CD4-positive, alpha-beta T cell treated with Interleukin-15 for 1 hour (primary cell): ENCODE results near the gene ZEB2.
"Not testable (repeated sequence)": the region's sequence is repeated elsewhere in the genome, so short reads cannot be mapped to it uniquely, and the experiment has no call there.

Source experiments
- DNase-seq: peaks from one replicate; pipeline ENCODE4 v3.0.0-alpha.2; 2020

The ZEB2 gene

DNA sequence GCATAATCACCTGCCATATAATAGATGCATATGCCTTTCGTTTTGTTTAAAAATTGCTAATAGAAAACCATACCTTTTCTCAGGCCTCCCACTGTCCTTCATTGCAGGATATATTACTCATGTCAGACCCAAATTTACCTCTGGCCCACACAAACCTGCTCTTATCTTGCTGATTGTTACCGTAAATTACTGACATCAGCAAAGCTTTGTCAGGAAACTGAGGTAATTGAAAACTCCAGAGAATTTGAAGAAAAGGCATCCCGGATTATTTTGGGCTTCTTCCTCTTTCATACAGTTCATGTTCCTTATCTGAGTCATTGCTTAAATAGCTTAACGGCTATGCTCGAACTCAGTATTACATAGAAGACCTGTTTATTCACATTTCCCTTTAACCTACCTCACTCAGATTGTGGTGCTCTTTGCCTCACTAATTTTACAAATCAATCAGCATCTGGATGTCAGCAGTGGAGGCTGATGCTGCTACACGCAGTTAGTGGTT is 145.7 kb downstream of the ZEB2 start:
- no peak for DNase-seq

DNA sequence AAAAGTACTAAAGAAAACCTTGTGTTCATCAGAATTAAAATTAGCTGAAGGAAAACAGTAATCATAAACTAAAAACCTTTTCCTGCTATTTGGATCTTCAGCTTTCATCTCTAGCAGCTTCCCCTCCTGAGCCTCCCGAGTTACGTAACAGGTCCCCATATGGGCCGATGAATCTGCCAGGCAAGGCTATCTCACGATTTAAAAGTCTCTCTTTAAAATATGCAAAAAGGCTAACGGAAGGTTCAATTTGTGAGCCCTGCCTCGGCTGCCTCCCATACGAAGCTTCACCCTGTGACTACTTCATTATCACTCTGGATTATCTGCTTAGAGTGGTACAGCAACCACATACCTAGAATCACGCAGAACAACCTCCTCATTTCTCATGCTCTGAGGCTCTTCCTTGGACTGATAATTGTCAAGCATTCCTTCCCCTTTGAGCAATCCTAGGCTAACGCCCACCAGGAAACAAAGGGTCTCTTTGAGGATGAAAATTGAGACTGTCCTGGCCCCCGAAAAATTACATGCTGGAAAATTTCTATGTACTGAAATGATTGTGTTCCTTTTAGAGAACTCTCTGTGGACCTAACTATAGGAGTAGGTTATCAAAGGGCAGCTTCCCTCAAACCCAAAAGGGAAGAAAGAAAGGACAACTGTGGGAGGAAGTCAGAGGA is 147.4 kb downstream of the ZEB2 start:
- no peak for DNase-seq

DNA sequence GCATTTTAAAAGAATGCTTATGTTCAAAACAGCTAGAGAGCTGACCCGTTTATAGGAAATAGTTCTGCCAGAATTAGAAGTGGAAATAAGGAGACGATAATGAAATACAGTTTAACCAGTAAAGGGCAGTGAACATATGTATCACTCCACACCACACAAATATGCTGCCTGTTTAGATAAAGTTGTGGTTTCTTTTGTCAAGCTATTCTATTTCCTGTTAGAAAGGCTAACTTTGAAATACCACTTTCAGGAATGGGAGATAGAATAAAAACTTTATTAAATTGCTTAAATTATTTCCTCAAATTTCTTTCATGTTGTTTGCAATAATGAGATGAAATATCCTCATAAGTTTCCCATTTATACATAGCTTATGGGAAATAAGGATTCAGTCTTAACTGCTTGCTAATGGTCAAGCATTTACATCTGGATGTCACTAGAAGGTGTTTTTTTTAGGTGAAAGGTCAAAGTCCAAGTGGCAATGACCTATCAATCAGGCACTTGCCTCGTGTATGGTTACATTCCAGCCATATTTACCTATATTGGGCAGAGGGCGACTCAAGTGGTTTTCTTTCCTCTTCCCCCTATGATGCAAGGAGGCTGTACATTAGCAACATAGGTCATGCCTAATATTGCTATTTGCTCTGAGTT is 148.9 kb downstream of the ZEB2 start:
- DNase-seq = no peak

DNA sequence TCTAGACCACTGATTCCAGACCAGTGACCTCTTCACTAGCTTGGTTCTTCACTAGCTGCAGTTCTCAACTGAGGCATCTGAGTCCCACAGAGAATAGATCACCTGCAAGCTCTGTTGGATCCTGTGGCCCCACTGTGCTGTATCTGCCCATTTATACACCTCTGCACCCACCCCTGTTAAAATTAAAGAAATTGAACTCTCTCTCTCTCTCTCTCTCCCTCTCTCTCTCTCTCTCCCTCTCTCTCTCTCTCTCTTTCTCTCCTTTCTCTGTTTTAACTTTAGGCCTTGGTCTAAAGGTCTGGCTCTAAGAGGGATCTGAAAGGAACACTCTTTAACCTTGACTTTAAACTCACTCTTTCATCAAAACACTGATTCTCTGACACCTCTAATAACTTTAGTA is 150.5 kb downstream of the ZEB2 start:
- DNase-seq = no peak

DNA sequence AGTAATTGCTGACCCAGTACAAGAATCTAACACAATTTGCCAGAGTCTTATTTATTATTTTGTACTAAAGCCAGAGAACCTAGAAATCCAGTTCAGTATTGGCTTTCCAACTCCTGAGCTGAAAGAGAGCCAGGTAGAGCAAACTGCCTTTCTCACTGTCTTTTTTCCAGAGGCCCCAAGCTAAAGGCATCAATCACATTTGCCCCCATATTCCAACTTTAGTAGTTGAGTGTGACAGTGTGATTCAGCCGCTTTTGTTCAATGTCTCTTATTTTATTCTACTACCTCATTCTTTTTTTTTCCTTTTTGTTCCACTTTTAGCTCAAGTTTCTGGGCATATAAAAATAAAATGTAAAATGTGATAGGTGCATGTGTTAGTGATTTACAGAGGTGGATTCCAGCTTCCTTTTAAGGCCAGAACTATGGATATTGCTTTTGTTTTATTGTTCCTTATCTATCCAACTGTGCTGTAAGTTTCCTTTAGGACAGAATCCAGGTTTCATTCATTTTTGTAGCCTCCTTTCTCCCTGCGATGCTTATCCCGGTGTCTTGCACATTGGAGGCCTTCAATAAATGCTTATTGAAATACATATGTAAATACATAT is 153.0 kb downstream of the ZEB2 start:
- no peak for DNase-seq

DNA sequence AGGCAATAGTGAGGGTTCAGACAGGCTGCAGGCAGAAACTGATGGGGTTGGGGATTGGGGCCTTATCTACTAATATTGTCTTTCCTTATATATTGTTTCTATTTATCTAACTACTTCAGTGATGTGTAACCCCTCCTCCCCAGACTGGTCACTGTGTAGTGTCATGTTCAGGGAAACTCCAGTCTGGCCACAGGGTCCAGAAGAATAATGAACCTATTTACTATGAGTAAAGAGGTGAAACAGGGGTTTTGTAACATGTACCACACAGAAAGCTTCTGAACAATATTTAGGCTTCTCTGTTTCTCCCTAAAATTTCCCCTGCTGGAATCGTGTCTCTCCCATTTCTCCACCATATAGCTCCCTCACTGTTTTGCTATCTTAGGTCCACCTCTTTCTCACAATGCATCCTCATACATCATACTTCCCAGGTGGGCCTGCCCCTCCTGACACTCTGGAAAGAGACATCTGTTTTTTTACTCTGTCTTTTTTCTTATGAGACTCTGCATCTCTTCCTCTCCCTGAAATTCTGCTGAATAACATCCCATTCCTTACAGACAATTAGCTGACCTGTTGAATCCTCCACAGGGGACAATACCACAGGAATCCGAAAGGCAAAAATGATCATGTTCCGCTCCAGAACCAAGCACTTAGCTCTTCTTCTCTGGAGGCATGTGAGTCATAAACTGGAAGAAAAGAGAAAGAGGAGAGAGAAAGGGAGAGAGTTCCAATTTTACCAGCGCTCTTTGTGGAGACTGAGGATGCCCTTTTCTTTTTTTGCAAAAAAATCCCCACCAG is 154.8 kb downstream of the ZEB2 start:
- DNase-seq = no peak

DNA sequence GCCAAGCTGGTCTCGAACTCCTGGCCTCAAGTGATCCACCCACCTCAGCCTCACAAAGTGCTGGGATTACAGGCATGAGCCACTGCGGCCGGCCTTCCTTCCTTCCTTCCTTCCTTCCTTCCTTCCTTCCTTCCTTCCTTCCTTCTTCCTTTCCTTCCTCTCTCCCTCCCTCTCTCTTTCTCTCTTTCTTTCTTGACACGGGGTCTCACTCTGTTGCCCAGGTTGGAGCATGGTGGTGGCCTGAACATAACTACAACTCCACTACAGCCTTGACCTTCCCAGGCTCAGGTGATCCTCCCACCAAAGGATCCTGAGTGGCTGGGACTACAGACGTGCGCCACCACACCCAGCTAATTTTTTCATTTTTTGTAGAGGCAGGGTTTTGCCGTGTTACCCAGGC is 155.7 kb downstream of the ZEB2 start:
- not testable (repeated sequence) for DNase-seq

DNA sequence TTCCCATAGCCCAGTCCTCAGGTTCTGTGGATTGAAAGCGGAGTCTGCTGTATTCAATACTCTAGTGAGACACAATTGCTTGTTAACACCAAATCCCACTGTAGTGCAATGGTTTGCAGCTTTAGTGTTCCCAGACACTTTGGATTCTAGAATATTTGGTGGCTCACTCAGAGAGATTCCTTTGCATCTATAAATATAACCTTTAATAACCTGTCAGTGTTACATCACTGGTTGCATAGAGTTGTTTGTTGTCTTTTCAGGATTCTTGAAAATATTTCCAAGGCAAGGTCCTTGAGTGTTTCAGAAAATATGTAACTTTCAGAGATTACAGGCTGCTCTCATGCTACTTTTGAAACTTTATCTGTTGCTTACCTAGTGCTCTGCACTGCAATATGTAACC is 157.5 kb downstream of the ZEB2 start:
- no peak for DNase-seq

DNA sequence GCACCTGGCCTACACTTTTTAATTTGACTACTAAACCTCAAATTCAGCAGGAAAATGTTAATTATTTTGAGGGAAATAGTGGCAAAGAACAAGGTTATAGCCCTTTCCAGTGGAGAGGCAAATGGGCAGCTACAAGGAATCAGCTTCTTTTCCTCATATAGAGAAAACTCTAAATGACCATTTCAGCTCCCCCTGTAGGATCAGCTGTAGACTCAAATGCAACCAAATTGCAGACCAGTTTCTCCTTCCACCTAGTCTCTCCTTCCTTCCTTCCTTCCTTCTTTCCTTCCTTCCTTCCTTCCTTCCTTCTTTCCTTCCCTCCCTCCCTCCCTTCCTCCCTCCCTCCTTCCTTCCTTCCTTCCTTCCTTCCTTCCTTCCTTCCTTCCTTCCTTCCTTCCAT is 158.2 kb downstream of the ZEB2 start:
- DNase-seq = no peak

DNA sequence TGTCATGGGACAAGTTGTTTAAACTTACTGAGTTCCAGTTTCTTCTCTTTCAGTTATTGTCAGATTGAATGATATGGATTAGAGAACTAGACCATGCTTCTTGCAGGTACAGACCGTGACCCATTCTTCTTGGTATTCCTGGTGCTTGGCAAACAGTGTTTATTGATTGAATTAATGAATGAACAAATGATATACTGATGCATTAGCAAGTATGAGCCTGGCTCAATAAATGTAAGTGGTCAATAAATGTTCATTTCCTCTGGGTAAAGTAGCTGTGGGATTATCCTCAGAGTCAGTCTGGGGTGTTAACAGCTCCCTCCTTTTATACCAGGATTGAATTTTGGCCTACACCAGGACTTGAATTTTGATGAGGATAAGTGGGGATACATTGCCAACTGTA is 160.2 kb downstream of the ZEB2 start:
- no peak for DNase-seq

DNA sequence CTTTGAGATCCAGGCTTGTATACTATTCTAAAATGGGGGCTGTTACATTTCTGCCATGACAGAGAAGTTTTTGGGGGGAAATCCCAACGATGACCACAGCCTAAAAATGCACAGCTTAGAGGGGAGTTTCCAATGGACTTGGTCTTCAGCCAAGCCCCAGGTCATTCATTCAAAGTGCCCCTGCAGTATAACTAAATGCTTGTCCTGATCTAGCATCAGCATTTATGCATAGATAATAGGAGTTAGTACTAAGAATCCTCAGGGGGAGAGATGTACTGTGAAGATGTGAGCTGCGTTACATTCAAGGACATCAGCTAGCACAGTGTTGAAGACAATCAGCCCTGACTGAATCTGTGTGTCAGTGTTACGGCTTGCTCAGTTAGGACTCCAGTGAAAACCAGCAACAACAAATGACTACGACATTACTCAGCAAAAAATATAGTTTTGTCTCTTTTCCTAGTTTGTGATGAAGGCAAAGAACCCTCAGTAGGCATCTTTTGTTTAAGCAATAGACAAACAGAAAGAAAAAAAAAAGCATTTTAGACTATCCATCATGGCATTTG is 160.9 kb downstream of the ZEB2 start:
- no peak for DNase-seq

DNA sequence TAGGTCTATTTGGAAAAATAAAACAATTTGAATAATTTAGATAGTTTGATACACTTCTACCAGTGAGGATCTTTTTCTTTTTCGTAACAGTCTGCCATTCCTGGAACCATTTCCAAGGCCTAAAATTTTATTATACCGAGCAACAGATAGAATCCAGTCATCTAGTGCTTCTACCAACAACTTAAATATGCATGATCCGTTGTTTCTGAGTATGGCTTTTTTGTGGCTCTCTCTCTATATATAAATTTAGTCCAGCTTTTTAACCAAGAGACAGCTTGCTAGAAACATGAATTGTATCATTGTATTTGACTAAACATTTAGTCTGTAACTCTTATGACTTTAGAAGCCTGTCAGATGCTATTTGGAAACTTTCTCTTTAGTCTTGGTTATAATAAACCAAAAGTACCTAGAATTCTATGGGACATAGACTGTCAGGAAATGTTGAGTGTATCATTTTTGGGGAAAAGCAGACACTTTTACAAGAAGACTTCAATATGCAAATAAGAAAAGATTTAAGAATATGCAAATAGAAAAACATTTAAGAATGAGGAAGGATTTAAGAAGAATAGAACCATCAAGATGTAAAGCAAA is 161.4 kb downstream of the ZEB2 start:
- DNase-seq = no peak

DNA sequence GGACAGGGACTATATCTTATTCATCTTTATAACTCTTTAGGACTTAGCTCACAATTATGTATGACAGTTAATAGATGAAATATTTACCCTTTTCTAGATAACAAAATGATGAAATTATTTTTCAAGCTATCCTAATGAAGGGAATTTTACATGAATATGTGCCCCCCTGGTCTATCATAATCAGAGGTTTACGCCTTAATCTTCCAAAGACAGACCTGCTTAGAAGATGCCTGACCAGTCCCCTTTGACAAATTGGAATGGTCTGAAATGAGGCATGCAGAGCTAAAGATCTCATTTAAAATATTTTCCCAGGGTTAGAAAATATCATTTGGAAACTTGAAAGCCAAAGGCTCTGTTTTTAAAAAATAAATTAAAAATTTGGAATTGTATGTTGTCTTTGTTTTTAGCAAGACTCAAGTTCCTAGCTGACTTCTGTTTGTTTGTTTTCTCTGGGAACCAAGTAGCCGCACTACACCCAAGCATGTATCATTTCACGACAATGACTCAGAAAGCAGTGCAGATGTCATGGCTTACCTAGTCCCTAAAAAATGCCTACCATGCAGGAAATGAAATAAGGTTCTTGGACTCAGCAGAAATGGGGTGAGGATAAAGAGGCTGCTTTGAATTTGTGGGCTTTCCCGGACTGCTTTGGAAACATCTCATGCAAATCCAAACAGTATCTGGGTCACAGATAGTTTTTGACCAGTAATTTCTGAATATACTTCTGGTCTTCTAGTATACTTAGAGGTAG is 162.1 kb downstream of the ZEB2 start:
- DNase-seq = no peak

DNA sequence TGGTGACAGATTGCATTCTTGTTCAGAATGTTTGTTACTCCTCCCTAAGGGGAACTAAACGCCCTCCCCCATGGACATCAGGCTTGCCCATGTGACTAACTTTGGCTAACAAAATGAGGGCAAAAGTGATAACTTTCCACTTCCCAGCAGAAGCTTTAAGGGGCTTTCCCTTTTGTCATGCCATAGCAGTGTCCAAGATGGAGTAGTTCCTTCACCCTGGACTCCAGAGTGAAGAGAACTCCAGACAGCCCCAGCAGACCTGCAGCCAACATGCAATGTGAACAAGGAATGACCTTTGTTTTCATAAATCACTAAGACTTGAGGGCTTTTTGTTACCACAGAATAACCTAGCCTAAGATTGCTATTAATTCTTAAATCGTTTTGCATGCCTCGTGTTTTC is 163.5 kb downstream of the ZEB2 start:
- no peak for DNase-seq

DNA sequence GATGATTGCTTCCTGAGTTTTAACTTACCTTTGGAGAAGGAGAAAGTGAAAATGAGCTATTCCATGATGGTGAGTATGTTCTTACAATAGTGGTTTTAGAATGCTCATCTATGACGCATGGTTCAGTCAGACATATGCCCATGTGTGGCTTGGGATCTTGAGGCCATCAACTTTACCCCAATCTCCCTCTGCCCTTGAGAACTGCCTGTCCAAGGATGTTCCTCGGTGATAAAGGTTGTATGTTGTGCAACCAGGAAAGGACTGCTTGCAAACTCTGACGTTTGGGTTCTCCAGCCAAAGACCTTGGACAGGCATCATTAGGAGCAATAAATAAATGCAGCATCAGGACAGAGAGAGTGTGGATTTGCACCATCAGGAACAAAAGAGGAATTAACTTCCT is 165.0 kb downstream of the ZEB2 start:
- no peak for DNase-seq

DNA sequence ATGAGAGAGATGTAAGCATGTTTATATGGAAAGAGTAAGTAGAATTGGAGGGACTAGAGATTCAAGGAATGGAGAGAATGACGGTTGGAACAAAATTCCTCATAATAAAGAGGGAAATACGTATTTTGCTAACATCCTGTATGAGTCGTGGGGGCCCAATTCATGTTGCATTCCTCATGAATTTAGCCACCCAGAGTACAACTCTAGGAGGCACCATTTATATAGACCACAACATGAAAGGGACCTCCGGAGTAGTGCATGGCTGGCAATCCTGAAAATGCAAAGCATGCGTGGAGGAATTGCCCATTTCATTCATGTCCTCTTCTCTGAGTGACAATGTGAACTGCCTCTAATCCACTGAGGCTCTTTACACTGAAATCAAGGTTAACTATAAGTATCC is 168.2 kb downstream of the ZEB2 start:
- no peak for DNase-seq

DNA sequence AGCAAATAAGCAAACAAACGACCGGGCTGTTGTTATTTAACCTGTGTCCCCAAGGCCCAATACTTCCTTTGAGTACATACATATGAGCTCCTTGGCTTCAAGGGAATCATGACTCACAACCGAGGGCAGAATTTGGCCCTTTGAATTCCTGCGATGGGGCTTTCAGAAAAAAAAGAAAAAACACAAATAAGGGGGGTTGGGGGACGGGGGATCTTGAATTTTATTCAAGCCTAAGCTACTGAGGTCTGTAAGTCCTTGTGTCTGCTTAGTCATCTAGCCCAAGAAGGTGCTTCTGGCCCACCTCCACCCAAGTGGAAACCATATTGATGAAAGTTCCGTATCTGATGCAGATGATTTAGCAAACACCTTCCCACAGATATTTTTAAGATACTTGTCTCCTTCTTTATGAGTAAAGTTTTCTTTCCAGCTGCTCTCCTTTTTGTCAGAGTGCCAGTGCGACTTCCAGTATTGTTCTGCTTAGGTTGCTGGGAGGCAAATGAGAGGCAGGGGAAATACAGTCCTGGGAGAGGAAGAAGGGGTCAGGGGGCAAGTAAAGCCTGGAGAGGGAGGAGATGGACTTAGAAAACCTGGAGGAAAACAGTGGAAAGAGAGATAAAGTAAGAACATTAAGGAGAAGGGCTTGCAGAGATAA is 169.6 kb downstream of the ZEB2 start:
- DNase-seq = no peak

DNA sequence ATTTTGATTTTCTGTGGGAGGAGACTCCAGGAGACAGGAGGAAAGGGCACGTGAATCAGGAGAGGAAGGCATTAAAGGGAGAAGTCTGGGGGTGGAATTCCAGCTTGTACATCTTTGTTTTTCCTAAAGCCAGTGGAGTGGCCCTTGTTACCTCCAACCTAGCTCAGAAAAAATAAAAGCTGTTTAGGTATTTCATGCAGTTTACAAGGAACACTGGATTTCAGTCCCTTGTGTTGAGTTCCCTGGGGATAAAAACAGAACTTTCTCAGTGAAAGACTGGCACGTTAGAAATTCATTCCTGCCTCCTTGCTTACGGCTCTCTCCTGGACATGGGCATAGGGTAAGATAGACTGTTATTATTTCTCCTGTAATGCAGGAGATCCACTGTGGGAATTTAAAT is 170.2 kb downstream of the ZEB2 start:
- no peak for DNase-seq

DNA sequence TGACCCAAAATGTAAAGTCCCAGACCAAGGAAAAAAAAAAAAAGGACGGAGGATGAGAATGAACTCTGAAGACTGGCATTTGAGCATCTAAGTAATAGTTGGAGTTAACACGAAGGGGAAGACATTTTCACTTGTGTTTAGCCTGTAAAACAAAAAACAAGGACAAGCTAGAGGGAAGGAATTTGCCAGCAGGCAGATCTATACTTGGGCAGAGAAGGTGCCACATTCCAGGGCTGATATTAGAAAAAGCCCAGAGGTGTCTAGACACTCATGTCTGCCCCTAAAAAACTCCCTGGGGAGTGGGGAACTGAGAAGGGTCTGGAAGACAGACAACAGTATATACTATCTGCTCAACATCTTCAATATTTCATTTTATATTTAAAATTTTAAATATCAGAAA is 171.1 kb downstream of the ZEB2 start:
- DNase-seq = no peak

DNA sequence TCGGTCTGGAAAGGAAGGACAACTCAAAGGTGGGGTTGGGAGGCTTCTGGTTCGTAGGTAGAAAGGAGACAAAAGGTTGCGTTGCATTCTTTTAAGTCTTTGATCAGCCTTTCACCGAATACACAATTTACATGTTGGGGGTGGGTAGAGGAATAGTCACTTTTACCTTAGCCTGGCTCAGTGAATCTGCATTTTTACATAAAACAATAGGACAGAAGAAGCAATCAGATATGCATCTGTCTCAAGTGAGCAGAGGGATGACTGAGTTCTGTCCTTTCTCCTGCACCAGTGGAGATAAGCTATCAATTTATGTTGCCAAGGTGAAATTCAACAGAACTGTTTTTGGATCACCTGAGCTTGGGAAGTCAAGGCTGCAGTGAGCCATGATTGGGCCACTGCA is 173.7 kb downstream of the ZEB2 start:
- DNase-seq = no peak

DNA sequence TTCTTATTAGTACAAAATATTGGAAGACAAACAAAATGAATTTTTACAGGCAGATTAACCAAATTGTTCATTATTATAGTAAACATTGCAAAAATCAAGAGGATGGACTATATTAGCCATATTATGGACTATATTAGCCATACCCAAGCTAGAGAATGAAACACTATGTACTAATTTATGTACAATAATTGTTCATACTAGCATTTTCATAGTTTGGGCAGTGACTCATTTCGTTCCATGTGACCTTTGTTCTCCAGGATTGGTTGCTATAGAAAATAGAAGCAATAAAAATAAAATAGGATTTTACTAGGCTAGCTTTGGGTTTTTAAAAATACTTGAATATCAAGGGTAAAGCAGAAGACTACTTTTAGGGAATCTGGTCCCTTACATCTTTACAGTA is 176.8 kb downstream of the ZEB2 start:
- DNase-seq = no peak

DNA sequence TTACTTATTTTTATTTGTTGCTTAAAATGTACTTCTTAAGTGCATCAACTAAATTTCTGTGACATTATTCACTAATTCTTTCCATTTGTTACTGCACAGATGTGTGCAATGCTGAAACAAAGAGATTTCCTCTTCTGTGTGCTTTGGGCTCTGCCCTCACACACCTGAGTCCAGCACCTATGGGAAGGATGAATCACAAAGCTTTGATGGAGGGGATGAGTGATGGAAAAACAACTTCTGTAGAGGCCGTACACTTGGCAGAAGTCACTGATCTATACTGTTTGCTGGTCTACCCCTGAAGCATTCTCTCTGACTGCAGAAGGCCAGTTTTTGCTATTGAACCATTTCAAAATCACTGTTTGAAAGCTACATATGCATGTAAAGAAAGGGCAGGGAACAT is 178.4 kb downstream of the ZEB2 start:
- no peak for DNase-seq
